GM12878 (cell line): ENCODE data around the gene MANF. TPM values are rescaled to one million over a fixed set of nuclear protein-coding genes. Genes with fewer than 3 reads are reported as not detected.

Experiments used
- ATAC-seq: fragments of 200-7000 bp; cut with Tn5 transposase; 3 replicates; pipeline ENCODE4 v1.9.1; 2020; ENCODE audit warnings: mild to moderate bottlenecking, moderate library complexity
- BruUV-seq: library from RNA; stranded (reverse); fragments of 400-500 nt; replicated peaks from 2 replicates; lab custom pipeline; 2021; lab: Mats Ljungman, UMichigan
- CTCF ChIA-PET: fragments of 300-600 bp; sonication (Branson Sonifier 250); formaldehyde crosslinking; extraction: SDS; loops from one replicate; lab custom pipeline; 2021; ENCODE audit warnings: inconsistent platforms; lab: Yijun Ruan, JAX
- POLR2A ChIA-PET: fragments of 350-600 bp; formaldehyde crosslinking; extraction: SDS; loops from one replicate; lab custom pipeline; 2021; ENCODE audit warnings: inconsistent platforms; lab: Charles Lee
- RAD21 ChIA-PET: fragments of 300-600 bp; sonication (Branson Sonifier 250); formaldehyde crosslinking; loops from one replicate; lab custom pipeline; 2023; ENCODE audit warnings: antibody characterized with exemption; ENCODE audit not compliant: unreplicated experiment; lab: Charles Lee
- SMC1A ChIA-PET: fragments of 300-600 bp; sonication (Branson Sonifier 250); formaldehyde crosslinking; loops from one replicate; lab custom pipeline; 2023; ENCODE audit not compliant: unreplicated experiment, uncharacterized antibody; lab: Charles Lee
- DNase-seq: peaks from one replicate; pipeline ENCODE4 v3.0.0-alpha.2; 2011; ENCODE audit warnings: low read depth, low spot score
- FAIRE-seq: peaks from 3 replicates; lab custom pipeline; 2011; peaks lifted over from hg19 to GRCh38; lab: Jason Lieb, UNC
- H2AFZ ChIP-seq: 2 replicates; pipeline ENCODE4 v1.6.0; 2011; ENCODE audit warnings: low read depth, low read length, control low read depth; ENCODE audit not compliant: control insufficient read depth
- H3K27ac ChIP-seq: 2 replicates; pipeline ENCODE4 v1.5.1; 2011; ENCODE audit warnings: control low read depth; ENCODE audit not compliant: control insufficient read depth, insufficient read depth
- H3K27me3 ChIP-seq, 2 experiments: replicated peaks in 1 of 2; 2 replicates each; pipeline versions ENCODE4 v1.6.0 to v1.6.1; 2011; ENCODE audit warnings: low read length in 1 of 2; ENCODE audit not compliant: control insufficient read depth in 2 of 2, insufficient read depth in 2 of 2
- H3K36me3 ChIP-seq, 2 experiments: 2 replicates each; pipeline ENCODE4 v1.5.1; 2011; ENCODE audit warnings: low read length in 1 of 2; ENCODE audit not compliant: control insufficient read depth in 2 of 2, insufficient read depth in 2 of 2
- H3K4me1 ChIP-seq: 2 replicates; pipeline ENCODE4 v1.6.1; 2011; ENCODE audit warnings: mild to moderate bottlenecking, low read length, moderate library complexity, mixed read lengths; ENCODE audit not compliant: control insufficient read depth, insufficient read depth
- H3K4me2 ChIP-seq: 2 replicates; pipeline ENCODE4 v1.6.0; 2011; ENCODE audit warnings: control low read depth; ENCODE audit not compliant: control insufficient read depth, insufficient read depth
- H3K4me3 ChIP-seq: fragments of 200-600 bp; sonication (generic); 2 replicates; pipeline ENCODE4 v1.5.1; 2016
- H3K79me2 ChIP-seq: 2 replicates; pipeline ENCODE4 v1.6.0; 2011; ENCODE audit warnings: low read length; ENCODE audit not compliant: control insufficient read depth, insufficient read depth
- H3K9ac ChIP-seq: 2 replicates; pipeline ENCODE4 v1.8.0; 2011; ENCODE audit warnings: low read length, control low read depth, mixed read lengths; ENCODE audit not compliant: control insufficient read depth, insufficient read depth
- H3K9me3 ChIP-seq: replicated peaks from 3 replicates; pipeline ENCODE4 v1.5.1; 2011; ENCODE audit warnings: mild to moderate bottlenecking, low read length; ENCODE audit not compliant: control insufficient read depth, insufficient read depth
- H4K20me1 ChIP-seq: 2 replicates; pipeline ENCODE4 v1.6.0; 2011; ENCODE audit not compliant: control insufficient read depth, insufficient read depth
- CBFB ChIP-seq: IDR thresholded peaks from 2 replicates; pipeline ENCODE4 v1.6.1; 2016; ENCODE audit warnings: antibody characterized with exemption, low read depth
- DPF2 ChIP-seq: fragments of 450-650 bp; IDR thresholded peaks from 2 replicates; pipeline ENCODE4 v1.6.1; 2017; ENCODE audit warnings: mild to moderate bottlenecking
- FOS ChIP-seq: IDR thresholded peaks from 3 replicates; pipeline ENCODE4 v1.6.1; 2011; ENCODE audit warnings: borderline replicate concordance; ENCODE audit not compliant: insufficient read length; ENCODE audit errors: extremely low read depth
- IKZF1 ChIP-seq: fragments of 450-650 bp; conservative IDR thresholded peaks from 2 replicates; pipeline ENCODE4 v1.6.1; 2017; ENCODE audit warnings: antibody characterized with exemption, mild to moderate bottlenecking
- NR2F1 ChIP-seq: fragments of 450-650 bp; conservative IDR thresholded peaks from 2 replicates; pipeline ENCODE4 v1.6.1; 2017; ENCODE audit warnings: mild to moderate bottlenecking
- RCOR1 ChIP-seq: conservative IDR thresholded peaks from 2 replicates; pipeline ENCODE4 v1.6.1; 2012; ENCODE audit warnings: low read depth, low read length, improper control_type of control experiment
- SIX5 ChIP-seq: IDR thresholded peaks from 2 replicates; pipeline ENCODE4 v1.6.1; 2011; ENCODE audit warnings: mild to moderate bottlenecking, low read depth, low read length, moderate library complexity; ENCODE audit not compliant: severe bottlenecking
- TCF7 ChIP-seq: IDR thresholded peaks from 2 replicates; pipeline ENCODE4 v1.6.1; 2014; ENCODE audit warnings: antibody characterized with exemption, borderline replicate concordance
- ZSCAN29 ChIP-seq: fragments of 450-650 bp; IDR thresholded peaks from 2 replicates; pipeline ENCODE4 v1.6.1; 2017; ENCODE audit warnings: mild to moderate bottlenecking, moderate library complexity
- WGBS: methylation state at CpG from one replicate; pipeline ENCODE4 v1.1.6; 2016; ENCODE audit warnings: low lambda C conversion rate; ENCODE audit not compliant: insufficient replicate concordance, insufficient coverage; ENCODE audit errors: missing lambda C conversion rate; 5-methylcytosine and 5-hydroxymethylcytosine counted together
- in situ Hi-C: fragments of 300-500 bp; cut with MboI; formaldehyde crosslinking; loops from 9 replicates; pipeline ENCODE4 v1.14.3; 2018; ENCODE audit warnings: mixed read lengths
- intact Hi-C: fragments of 100-400 bp; cut with micrococcal nuclease; formaldehyde crosslinking; loops from one replicate; pipeline ENCODE4 v1.14.2; 2022; ENCODE audit not compliant: unreplicated experiment
- polyA plus RNA-seq, 11 experiments: library from polyadenylated mRNA; depleted of rRNA in 4 of 11; unstranded in 6 of 11; stranded (reverse) in 5 of 11; fragments of >200 nt; fragmentation: Nextera tagmentation in 4 of 11; fragmentation: Illumina TruSeq in 1 of 11; extraction: Ambion mirVana in 4 of 11; extraction: Trizol in 1 of 11; gene quantifications; 1 replicate in 1 of 11; 2 replicates in 10 of 11; pipeline versions ENCODE4 v1.2.1 to v1.2.3, GENCODE V29; 2011 to 2016; ENCODE audit warnings: inconsistent platforms in 2 of 11, missing spikeins in 2 of 11, low read depth in 1 of 11
- total RNA-seq, 4 experiments: library from RNA; depleted of rRNA in 3 of 4; stranded (reverse); fragments of >200 nt in 3 of 4; fragmentation: Illumina TruSeq in 1 of 4; extraction: Trizol in 1 of 4; gene quantifications; 2 replicates each; pipeline versions ENCODE4 v1.2.1 to v1.2.3, GENCODE V29; 2013 to 2021
- TF ChIP-seq, protein P1 (sequence below): fragments of 450-650 bp; formaldehyde crosslinking; IDR thresholded peaks from 2 replicates; pipeline ENCODE4 v1.5.0; 2022; ENCODE audit warnings: mild to moderate bottlenecking, missing genetic modification characterization
- TF ChIP-seq, protein P2 (sequence below): fragments of 150-350 bp; IDR thresholded peaks from 2 replicates; pipeline ENCODE4 v1.6.1; 2014; ENCODE audit warnings: mild to moderate bottlenecking, low read depth, low read length
- TF ChIP-seq, protein P3 (sequence below): fragments of 450-650 bp; formaldehyde crosslinking; IDR thresholded peaks from 2 replicates; pipeline ENCODE4 v1.4.0; 2022; ENCODE audit warnings: mild to moderate bottlenecking, moderate library complexity

The MANF gene
- total and polyA plus RNA-seq, 10 of the 15 experiments (the other 5 are each of a cell fraction or from before 2014, with no cell fraction given), result 22.0 to 120 (median 82.9) TPM

DNA sequence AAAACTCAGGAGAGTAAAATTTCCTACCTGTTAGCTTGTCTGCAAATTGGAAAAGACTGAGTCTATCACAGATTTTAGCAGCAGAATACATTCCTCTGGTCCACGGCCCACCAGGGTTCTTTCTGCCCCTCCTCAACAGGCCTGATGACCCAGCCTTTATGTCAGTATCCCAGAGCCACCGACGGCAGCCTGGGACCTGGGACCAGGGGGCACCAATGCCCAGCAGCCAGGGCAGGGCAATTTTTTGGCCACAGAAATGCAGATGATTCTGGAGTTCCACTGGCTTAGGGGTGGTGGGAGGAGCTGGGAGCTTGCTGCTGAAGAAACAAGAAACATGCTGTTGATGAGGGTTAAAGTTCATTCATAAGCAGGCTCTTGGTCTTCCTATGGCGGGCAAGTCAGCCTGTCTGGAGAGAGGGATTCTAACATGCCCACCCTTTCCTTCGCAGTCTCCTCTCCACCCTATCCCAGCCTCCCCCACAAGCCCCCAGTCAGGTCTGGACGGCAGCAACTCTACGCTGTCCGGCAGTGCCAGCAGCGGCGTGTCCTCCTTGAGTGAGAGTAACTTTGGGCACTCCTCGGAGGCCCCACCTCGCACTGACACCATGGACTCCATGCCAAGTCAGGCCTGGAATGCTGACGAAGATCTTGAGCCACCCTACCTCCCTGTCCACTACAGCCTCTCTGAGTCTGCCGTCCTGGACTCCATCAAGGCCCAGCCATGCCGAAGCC, 4.3 kb upstream of the MANF start:
- Histone ChIP-seq H3K9me3 (no peaks in the 10 kb centered on the region), H3K27ac (no peak overlapping the region), H3K79me2 (peaks cover 25% of the 10 kb centered on the region), H4K20me1 (no peaks in the 10 kb centered on the region), H3K27me3 (no peaks in the 10 kb centered on the region; a peak in 1 of 4 replicates), H3K9ac (no peak overlapping the region), H3K4me2 (no peak overlapping the region), H2AFZ (no peak overlapping the region), H3K4me1 (peaks cover 9% of the 10 kb centered on the region), H3K36me3 (no peaks in the 10 kb centered on the region), H3K4me3 (no peak overlapping the region)
- ATAC-seq (no peak), DNase-seq (no peak), FAIRE-seq (no peak)
- intact Hi-C loops, result no loop called here
- ChIA-PET CTCF (no interaction called here), POLR2A (no interaction called here), RAD21 (interaction anchor here (0.6 kb wide), 1 partner anchor 409 kb away, joined by 3 read pairs; no protein-coding TSS in a partner anchor), SMC1A (no interaction called here)
- in situ Hi-C loops, result loop anchor here (10.0 kb wide), 1 partner anchor 1026 kb away; the partner anchor contains the start of genes CYB561D2, NPRL2 and TMEM115
- WGBS, result 92% methylated on average over 15 of the region's 15 CpGs
- TF ChIP-seq IKZF1, result no peak
- no peak for TF ChIP-seq FOS
- no peak for TF ChIP-seq CBFB
- TF ChIP-seq, protein P1, sequence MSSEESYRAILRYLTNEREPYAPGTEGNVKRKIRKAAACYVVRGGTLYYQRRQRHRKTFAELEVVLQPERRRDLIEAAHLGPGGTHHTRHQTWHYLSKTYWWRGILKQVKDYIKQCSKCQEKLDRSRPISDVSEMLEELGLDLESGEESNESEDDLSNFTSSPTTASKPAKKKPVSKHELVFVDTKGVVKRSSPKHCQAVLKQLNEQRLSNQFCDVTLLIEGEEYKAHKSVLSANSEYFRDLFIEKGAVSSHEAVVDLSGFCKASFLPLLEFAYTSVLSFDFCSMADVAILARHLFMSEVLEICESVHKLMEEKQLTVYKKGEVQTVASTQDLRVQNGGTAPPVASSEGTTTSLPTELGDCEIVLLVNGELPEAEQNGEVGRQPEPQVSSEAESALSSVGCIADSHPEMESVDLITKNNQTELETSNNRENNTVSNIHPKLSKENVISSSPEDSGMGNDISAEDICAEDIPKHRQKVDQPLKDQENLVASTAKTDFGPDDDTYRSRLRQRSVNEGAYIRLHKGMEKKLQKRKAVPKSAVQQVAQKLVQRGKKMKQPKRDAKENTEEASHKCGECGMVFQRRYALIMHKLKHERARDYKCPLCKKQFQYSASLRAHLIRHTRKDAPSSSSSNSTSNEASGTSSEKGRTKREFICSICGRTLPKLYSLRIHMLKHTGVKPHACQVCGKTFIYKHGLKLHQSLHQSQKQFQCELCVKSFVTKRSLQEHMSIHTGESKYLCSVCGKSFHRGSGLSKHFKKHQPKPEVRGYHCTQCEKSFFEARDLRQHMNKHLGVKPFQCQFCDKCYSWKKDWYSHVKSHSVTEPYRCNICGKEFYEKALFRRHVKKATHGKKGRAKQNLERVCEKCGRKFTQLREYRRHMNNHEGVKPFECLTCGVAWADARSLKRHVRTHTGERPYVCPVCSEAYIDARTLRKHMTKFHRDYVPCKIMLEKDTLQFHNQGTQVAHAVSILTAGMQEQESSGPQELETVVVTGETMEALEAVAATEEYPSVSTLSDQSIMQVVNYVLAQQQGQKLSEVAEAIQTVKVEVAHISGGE (CRISPR knock-in tag), result no peak
- TF ChIP-seq RCOR1, result no peak
- TF ChIP-seq, protein P2, sequence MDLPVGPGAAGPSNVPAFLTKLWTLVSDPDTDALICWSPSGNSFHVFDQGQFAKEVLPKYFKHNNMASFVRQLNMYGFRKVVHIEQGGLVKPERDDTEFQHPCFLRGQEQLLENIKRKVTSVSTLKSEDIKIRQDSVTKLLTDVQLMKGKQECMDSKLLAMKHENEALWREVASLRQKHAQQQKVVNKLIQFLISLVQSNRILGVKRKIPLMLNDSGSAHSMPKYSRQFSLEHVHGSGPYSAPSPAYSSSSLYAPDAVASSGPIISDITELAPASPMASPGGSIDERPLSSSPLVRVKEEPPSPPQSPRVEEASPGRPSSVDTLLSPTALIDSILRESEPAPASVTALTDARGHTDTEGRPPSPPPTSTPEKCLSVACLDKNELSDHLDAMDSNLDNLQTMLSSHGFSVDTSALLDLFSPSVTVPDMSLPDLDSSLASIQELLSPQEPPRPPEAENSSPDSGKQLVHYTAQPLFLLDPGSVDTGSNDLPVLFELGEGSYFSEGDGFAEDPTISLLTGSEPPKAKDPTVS, result no peak
- TF ChIP-seq TCF7, result no peak
- TF ChIP-seq NR2F1, result no peak
- TF ChIP-seq, protein P3, sequence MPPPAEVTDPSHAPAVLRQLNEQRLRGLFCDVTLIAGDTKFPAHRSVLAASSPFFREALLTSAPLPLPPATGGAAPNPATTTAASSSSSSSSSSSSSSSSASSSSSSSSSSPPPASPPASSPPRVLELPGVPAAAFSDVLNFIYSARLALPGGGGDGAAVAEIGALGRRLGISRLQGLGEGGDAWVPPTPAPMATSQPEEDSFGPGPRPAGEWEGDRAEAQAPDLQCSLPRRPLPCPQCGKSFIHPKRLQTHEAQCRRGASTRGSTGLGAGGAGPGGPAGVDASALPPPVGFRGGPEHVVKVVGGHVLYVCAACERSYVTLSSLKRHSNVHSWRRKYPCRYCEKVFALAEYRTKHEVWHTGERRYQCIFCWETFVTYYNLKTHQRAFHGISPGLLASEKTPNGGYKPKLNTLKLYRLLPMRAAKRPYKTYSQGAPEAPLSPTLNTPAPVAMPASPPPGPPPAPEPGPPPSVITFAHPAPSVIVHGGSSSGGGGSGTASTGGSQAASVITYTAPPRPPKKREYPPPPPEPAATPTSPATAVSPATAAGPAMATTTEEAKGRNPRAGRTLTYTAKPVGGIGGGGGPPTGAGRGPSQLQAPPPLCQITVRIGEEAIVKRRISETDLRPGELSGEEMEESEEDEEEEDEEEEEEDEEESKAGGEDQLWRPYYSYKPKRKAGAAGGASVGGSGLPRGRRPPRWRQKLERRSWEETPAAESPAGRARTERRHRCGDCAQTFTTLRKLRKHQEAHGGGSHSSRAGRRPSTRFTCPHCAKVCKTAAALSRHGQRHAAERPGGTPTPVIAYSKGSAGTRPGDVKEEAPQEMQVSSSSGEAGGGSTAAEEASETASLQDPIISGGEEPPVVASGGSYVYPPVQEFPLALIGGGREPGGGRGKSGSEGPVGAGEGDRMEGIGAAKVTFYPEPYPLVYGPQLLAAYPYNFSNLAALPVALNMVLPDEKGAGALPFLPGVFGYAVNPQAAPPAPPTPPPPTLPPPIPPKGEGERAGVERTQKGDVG, result no peak
- TF ChIP-seq SIX5, result no peak
- no peak for TF ChIP-seq DPF2
- TF ChIP-seq ZSCAN29, result no peak
- no TSS peak for BruUV-seq
